ENCODE measurements around the gene ARHGAP25. TPM values are rescaled to one million over a fixed set of nuclear protein-coding genes. Genes with fewer than 3 reads are reported as not detected.

The ARHGAP25 gene
- total RNA-seq, 1 donor from 2014 or later = 1.1 TPM

GRCh38 chr2:68764041-68764805, 29.6 kb downstream of the ARHGAP25 start:
- H3K27ac Mint-ChIP-seq = no peak overlapping the region
- DNase-seq (ENCODE audit: extremely low spot score, unreplicated experiment) = no peak

GRCh38 chr2:68764806-68765311, 30.2 kb downstream of the ARHGAP25 start:
- Mint-ChIP-seq H3K4me3 (peak overlapping the region; percentile 21), H3K27me3 (no peaks in the 10 kb centered on the region), H3K27ac (no peak overlapping the region), H3K36me3 (no peaks in the 10 kb centered on the region), H3K4me1 (ENCODE audit: unreplicated experiment) (peaks cover 27% of the 10 kb centered on the region), H3K9me3 (no peaks in the 10 kb centered on the region)
- no peak for DNase-seq (ENCODE audit: extremely low spot score, unreplicated experiment)
- no peak for TF ChIP-seq CTCF (conservative IDR thresholded peaks at IDR 0.05)

More at GRCh38 chr2:68764041-68764805, 29.6 kb downstream of the ARHGAP25 start:
- Mint-ChIP-seq H3K36me3 (no peaks in the 10 kb centered on the region), H3K4me3 (no peak overlapping the region), H3K27me3 (no peaks in the 10 kb centered on the region), H3K9me3 (no peaks in the 10 kb centered on the region), H3K4me1 (ENCODE audit: unreplicated experiment) (peaks cover 22% of the 10 kb centered on the region)
- TF ChIP-seq CTCF (conservative IDR thresholded peaks at IDR 0.05) = no peak

GRCh38 chr2:68765739-68766375, 31.2 kb downstream of the ARHGAP25 start:
- TF ChIP-seq CTCF (conservative IDR thresholded peaks at IDR 0.05) = peak; percentile 17
- DNase-seq (ENCODE audit: extremely low spot score, unreplicated experiment) = no peak
- Mint-ChIP-seq H3K36me3 (no peaks in the 10 kb centered on the region), H3K27me3 (no peaks in the 10 kb centered on the region), H3K27ac (no peak overlapping the region), H3K4me1 (ENCODE audit: unreplicated experiment) (peaks cover 32% of the 10 kb centered on the region), H3K9me3 (no peaks in the 10 kb centered on the region), H3K4me3 (no peak overlapping the region)

GRCh38 chr2:68766376-68766845, 31.8 kb downstream of the ARHGAP25 start:
- H3K27me3 Mint-ChIP-seq = no peaks in the 10 kb centered on the region
- peaks cover 35% of the 10 kb centered on the region for H3K4me1 Mint-ChIP-seq (ENCODE audit: unreplicated experiment)
- H3K4me3 Mint-ChIP-seq = peak overlapping the region; percentile 8
- DNase-seq (ENCODE audit: extremely low spot score, unreplicated experiment) = no peak
- TF ChIP-seq CTCF (conservative IDR thresholded peaks at IDR 0.05) = no peak
- no peak overlapping the region for H3K27ac Mint-ChIP-seq
- H3K36me3 Mint-ChIP-seq = no peaks in the 10 kb centered on the region
- no peaks in the 10 kb centered on the region for H3K9me3 Mint-ChIP-seq

- Mint-ChIP-seq H3K4me1 (ENCODE audit: unreplicated experiment) (peaks cover 35% of the 10 kb centered on the region), H3K27me3 (no peaks in the 10 kb centered on the region), H3K4me3 (no peak overlapping the region), H3K36me3 (no peaks in the 10 kb centered on the region), H3K9me3 (no peaks in the 10 kb centered on the region), H3K27ac (no peak overlapping the region)
- no peak for DNase-seq (ENCODE audit: extremely low spot score, unreplicated experiment)
- no peak for TF ChIP-seq CTCF (conservative IDR thresholded peaks at IDR 0.05)
Observed at GRCh38 chr2:68767031-68767961, 32.7 kb downstream of the ARHGAP25 start.
